BJ (cell line): Measurements from ENCODE around the gene TNFAIP2. TPM values are rescaled to one million over a fixed set of nuclear protein-coding genes. Genes with fewer than 3 reads are reported as not detected.

Experiments
- CTCF ChIA-PET: fragments of 350-600 bp; formaldehyde crosslinking; extraction: SDS; loops from one replicate; lab custom pipeline; 2021; ENCODE audit warnings: antibody characterized with exemption, inconsistent platforms; lab: Yijun Ruan, JAX
- POLR2A ChIA-PET: fragments of 300-600 bp; sonication (Branson Sonifier 250); formaldehyde crosslinking; extraction: SDS; loops from one replicate; lab custom pipeline; 2021; ENCODE audit warnings: antibody characterized with exemption; lab: Charles Lee
- DNase-seq: peaks from one replicate; pipeline ENCODE4 v3.0.0-alpha.2; 2011; ENCODE audit warnings: low read depth
- H3K27me3 ChIP-seq: 2 replicates; pipeline ENCODE4 v1.6.0; 2011; ENCODE audit warnings: low read length; ENCODE audit not compliant: control insufficient read depth, insufficient read depth
- H3K36me3 ChIP-seq: 2 replicates; pipeline ENCODE4 v1.5.1; 2011; ENCODE audit warnings: low read length; ENCODE audit not compliant: control insufficient read depth, insufficient read depth
- H3K4me3 ChIP-seq: 2 replicates; pipeline ENCODE4 v1.5.1; 2011; ENCODE audit warnings: low read depth, mild to moderate bottlenecking, control low read depth, low read length
- CTCF ChIP-seq: IDR thresholded peaks from 2 replicates; pipeline ENCODE4 v1.5.1; 2011; ENCODE audit warnings: low read depth, mild to moderate bottlenecking, control low read depth, inconsistent platforms, low read length, moderate library complexity; ENCODE audit not compliant: insufficient read depth
- polyA plus RNA-seq: library from polyadenylated mRNA; depleted of rRNA; stranded (reverse); fragments of >200 nt; gene quantifications from 2 replicates; pipeline ENCODE4 v1.2.3, GENCODE V29; 2011

Gene TNFAIP2
- polyA plus RNA-seq, 1 experiment = 28.2 TPM

DNA sequence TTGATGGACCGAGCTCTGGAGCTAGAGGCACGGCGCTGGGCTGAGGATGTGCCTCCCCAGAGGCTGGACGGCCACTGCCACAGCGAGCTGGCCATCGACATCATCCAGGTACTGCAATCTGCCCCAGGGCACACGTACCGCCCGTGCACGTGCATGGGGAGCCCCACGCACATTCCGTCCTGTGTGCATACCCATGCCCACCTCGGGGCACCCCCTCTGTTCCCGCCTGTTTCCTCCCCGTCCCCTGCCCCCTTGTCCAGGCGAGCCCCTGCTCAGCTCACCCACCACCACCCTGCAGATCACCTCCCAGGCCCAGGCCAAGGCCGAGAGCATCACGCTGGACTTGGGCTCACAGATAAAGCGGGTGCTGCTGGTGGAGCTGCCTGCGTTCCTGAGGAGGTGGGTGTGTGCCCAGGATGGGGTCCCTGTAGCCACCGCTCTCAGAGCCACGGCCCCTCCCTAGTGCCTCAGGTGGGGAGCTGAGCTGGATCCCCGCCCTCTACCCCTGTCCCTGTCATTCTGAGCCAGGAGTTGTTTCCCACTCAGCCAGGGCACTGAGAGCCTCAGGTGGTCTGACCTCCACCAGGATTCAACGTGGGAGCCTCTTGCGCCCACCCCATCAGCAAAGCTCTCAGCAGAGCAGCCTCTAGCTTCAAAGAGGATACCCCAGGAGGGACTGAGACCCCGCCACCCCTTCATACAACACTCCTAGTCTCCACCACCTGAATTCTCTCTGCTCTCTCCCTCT is 6.9 kb downstream of the TNFAIP2 start:
- DNase-seq = no peak
- TF ChIP-seq CTCF = no peak
- ChIA-PET POLR2A (interaction anchor here (0.6 to 1.3 kb wide), 2 partner anchors 164 to 204 kb away, joined by 3 read pairs; partner anchors contain the start of gene EIF5), CTCF (interaction anchor here (0.6 to 1.9 kb wide), 10 partner anchors 10 to 162 kb away, joined by 3 to 9 read pairs (median 4); no protein-coding TSS in a partner anchor)
- peaks cover 30% of the 10 kb centered on the region for H3K36me3 ChIP-seq
- no peaks in the 10 kb centered on the region for H3K27me3 ChIP-seq
- no peak overlapping the region for H3K4me3 ChIP-seq

- no peak for TF ChIP-seq CTCF
- CTCF ChIA-PET = interaction anchor here (0.7 to 1.9 kb wide), 7 partner anchors 9 to 161 kb away, joined by 3 to 6 read pairs (median 5); no protein-coding TSS in a partner anchor
- H3K27me3 ChIP-seq = no peaks in the 10 kb centered on the region
- peaks cover 34% of the 10 kb centered on the region for H3K36me3 ChIP-seq
- POLR2A ChIA-PET = interaction anchor here (0.6 to 1.3 kb wide), 2 partner anchors 163 to 203 kb away, joined by 3 read pairs; partner anchors contain the start of gene EIF5
- DNase-seq = peak; percentile 66
- H3K4me3 ChIP-seq = no peak overlapping the region
These were observed 7.7 kb downstream of the TNFAIP2 start for GRCh38 chr14:103130965-103131364.

GRCh38 chr14:103131580-103131979 is 8.3 kb downstream of the TNFAIP2 start:
- H3K4me3 ChIP-seq = no peak overlapping the region
- H3K27me3 ChIP-seq = no peaks in the 10 kb centered on the region
- no peak for DNase-seq
- ChIA-PET POLR2A (interaction anchor here (1.3 kb wide), 1 partner anchor 202 kb away, joined by 3 read pairs; the partner anchor contains the start of gene EIF5), CTCF (interaction anchor here (1.1 to 1.9 kb wide), 3 partner anchors 9 to 150 kb away, joined by 4 to 6 read pairs (median 4); no protein-coding TSS in a partner anchor)
- H3K36me3 ChIP-seq = peaks cover 34% of the 10 kb centered on the region
- no peak for TF ChIP-seq CTCF

- Histone ChIP-seq H3K4me3 (no peak overlapping the region), H3K36me3 (peaks cover 33% of the 10 kb centered on the region), H3K27me3 (no peaks in the 10 kb centered on the region)
- POLR2A ChIA-PET = no interaction called here
- CTCF ChIA-PET = interaction anchor here (1.8 to 6.3 kb wide), 2 partner anchors 10 to 28 kb away, joined by 4 to 48 read pairs; no protein-coding TSS in a partner anchor
- no peak for DNase-seq
- no peak for TF ChIP-seq CTCF
These were observed 9.3 kb downstream of the TNFAIP2 start for GRCh38 chr14:103132381-103133209.
